Sigmoid colon (tissue), 4 donors: Measurements from ENCODE around the gene CCDC8.

Experiments
- CTCF ChIP-seq, 4 experiments: fragments of 450-650 bp in 3 of 4; fragments of 200-600 bp in 1 of 4; IDR thresholded peaks; one replicate each; pipeline ENCODE4 v1.5.1; 2016 to 2019; ENCODE audit warnings: antibody characterized with exemption in 4 of 4, mild to moderate bottlenecking in 3 of 4, moderate library complexity in 2 of 4
- EP300 ChIP-seq, 4 donors: sonication (generic); formaldehyde crosslinking; IDR thresholded peaks; one replicate each; pipeline ENCODE4 v1.6.1; 2017; ENCODE audit warnings: antibody characterized with exemption in 4 of 4
- POLR2A ChIP-seq, 2 donors: fragments of 450-650 bp; IDR thresholded peaks; one replicate each; pipeline ENCODE4 v1.6.1; 2016; ENCODE audit warnings: antibody characterized with exemption in 2 of 2, mild to moderate bottlenecking in 2 of 2, moderate library complexity in 2 of 2
- POLR2AphosphoS5 ChIP-seq, 4 donors: sonication (generic); formaldehyde crosslinking; IDR thresholded peaks; one replicate each; pipeline ENCODE4 v1.6.1; 2017; ENCODE audit warnings: antibody characterized with exemption in 4 of 4

DNA sequence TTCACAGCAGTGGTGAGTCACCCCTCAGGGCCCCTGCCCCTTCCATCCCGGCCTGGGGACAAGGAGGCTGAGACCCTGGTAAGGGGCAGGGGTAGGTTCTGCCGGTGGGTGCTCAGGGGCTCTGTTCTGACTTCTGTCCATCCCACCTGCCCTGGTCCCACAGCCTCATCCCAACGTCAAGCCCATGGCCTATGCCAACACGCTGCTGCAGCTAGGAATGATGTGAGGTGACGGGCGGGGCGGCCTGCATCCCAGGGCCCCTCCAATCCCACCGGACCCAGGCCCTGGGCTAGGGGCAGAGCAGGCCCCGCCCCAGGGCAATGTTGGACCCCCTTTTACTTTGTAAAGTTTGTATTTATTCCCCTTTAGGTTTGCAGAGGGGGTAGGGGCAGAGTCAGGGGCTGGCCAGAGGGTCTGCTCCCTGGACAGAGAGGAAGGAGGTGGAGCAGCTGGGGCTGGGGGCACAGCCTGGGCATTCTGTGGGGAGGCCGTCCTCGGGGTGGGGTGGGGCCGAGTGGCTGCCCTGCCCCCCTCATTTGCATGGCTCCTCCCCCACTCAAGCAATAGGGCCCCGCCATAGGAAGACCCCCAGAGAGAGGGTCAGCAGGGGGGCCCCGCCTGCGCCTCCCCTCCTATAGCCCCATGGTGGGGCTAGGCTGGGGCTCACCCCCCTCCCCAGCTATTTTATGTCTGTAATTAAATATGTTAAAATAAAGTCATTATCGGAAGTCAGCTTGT, 23.1 kb downstream of the CCDC8 start:
- TF ChIP-seq POLR2A (IDR thresholded peaks at IDR 0.05) (no peak), CTCF (IDR thresholded peaks at IDR 0.05) (no peak), POLR2AphosphoS5 (IDR thresholded peaks at IDR 0.05) (no peak), EP300 (IDR thresholded peaks at IDR 0.05) (no peak)
